ENCODE results near the gene PCYOX1L.

Gene PCYOX1L

GRCh38 chr5:149378241-149378820 is 20.5 kb downstream of the PCYOX1L start:
- H3K9me3 ChIP-seq = no peaks in the 10 kb centered on the region
- TF ChIP-seq CTCF (IDR thresholded peaks at IDR 0.05; ENCODE audit: low read depth, low read length) = no peak
- H3K4me3 ChIP-seq (ENCODE audit: low read depth, low read length) = no peak overlapping the region
- no peaks in the 10 kb centered on the region for H3K36me3 ChIP-seq
- DNase-seq = no peak
- no peaks in the 10 kb centered on the region for H3K27me3 ChIP-seq
- H3K4me1 ChIP-seq = peaks cover 8% of the 10 kb centered on the region

- DNase-seq = no peak
- Histone ChIP-seq H3K27me3 (no peaks in the 10 kb centered on the region), H3K4me3 (ENCODE audit: low read depth, low read length) (no peak within 1 kb of the TSS), H3K36me3 (no peaks in the 10 kb centered on the region), H3K9me3 (no peaks in the 10 kb centered on the region), H3K4me1 (peaks cover 8% of the 10 kb centered on the region)
- no peak for TF ChIP-seq CTCF (IDR thresholded peaks at IDR 0.05; ENCODE audit: low read depth, low read length)
Observed at GRCh38 chr5:149379177-149379761, 21.4 kb downstream of the PCYOX1L start, which contains the start of gene IL17B. Gene IL17B, minus strand, starts transcription at chr5:149379292. Its CDS starts 67 bp downstream, at chr5:149379225.

DNA sequence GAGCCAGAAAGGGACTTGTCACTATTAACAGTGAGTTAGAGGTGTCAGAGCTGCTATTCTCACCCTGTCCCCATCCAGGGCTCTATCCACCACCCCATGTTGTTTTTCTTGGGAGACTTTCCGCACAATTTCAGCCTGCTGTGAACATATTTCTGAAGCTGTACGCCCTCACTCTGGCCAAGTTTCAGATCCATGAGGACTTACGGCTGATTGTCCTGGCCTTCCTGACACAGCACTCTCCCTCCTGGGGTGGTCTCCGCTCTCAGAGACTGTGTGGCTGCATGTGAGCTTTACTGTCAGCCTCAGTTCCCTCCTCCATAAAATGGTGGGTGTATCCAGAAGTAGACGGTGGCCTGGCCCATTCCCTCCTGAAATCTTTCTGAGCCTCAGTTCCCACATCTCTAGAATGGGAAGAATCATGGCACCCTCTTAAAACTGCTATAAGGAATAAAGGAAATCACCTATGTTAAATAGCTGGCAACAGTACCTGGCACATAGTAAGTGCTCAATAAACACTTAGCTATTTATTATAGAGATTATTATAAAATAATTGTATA is 22.1 kb downstream of the PCYOX1L start:
- no peak for TF ChIP-seq CTCF (IDR thresholded peaks at IDR 0.05; ENCODE audit: low read depth, low read length)
- Histone ChIP-seq H3K4me3 (ENCODE audit: low read depth, low read length) (no peak overlapping the region), H3K4me1 (peaks cover 8% of the 10 kb centered on the region), H3K9me3 (no peaks in the 10 kb centered on the region), H3K27me3 (no peaks in the 10 kb centered on the region), H3K36me3 (no peaks in the 10 kb centered on the region)
- DNase-seq = no peak

DNA sequence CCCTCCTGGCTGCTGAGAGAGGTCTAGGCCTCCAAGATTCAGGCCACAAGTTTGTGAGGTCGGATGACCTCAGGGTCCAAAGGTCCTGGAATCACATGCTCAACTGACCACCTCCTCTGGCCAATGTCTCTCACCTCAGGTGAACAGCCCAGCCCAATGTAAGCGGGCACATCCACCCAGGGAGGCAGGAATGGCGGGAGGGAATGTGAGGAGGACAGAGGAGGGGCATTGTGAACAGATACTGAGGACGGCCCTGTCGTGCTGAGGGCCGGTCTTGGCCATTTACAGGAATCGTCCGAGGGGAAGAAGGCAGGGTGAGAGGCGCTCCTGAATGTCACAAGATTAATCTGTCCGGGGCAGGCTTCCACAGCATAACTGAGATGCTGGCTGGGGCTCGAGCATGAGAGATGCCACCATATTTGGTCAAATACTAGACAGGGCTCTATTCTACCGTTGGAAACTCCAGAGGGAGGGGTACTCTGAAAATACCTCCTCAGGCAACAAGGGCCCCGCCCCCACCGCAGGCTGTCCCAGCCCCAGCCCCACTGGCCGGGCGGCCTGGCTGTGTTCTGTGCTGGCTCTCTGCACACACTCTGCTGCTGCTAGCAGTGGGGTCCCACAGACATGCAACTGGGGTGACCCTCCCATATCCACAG is 22.7 kb downstream of the PCYOX1L start:
- no peak for DNase-seq
- Histone ChIP-seq H3K9me3 (no peaks in the 10 kb centered on the region), H3K27me3 (no peaks in the 10 kb centered on the region), H3K4me1 (peaks cover 15% of the 10 kb centered on the region), H3K4me3 (ENCODE audit: low read depth, low read length) (no peak overlapping the region), H3K36me3 (no peaks in the 10 kb centered on the region)
- TF ChIP-seq CTCF (IDR thresholded peaks at IDR 0.05; ENCODE audit: low read depth, low read length) = no peak

DNA sequence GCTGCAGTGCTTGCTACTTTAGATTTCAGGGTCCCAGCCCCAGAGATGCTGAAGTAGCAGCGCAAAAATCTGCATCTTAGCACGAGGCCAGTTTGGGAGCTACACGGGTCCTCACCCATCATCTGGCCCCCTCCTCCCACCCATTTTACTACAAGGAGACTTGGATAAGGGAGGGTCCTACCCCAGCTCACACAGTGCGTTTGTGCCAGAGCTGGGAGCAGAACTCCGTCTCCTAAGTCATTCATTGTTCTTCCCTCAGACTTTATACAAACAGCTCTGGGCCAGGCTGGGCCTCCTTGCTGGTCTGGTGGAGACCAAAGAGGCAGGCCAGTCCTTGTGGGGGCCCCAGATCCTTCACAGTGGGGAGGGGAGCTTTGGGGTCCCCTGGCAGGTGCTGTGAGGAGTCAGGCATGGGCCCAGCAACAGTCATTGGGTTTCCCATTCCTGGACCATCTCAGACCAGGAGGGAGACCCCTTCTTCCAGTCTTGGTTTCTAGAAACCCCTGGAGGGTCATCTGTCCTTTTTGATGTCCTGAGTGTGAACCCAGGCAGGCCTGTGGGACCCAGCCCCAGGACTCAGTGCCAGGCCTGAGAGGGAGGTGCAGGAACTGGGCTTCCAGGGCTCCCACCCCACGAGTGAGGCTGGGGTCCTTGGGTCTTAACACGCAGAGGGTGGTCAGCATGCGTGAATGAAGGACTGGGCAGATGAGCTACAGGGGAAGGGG is 23.6 kb downstream of the PCYOX1L start:
- Histone ChIP-seq H3K4me3 (ENCODE audit: low read depth, low read length) (no peak overlapping the region), H3K4me1 (peaks cover 22% of the 10 kb centered on the region), H3K27me3 (no peaks in the 10 kb centered on the region), H3K9me3 (no peaks in the 10 kb centered on the region), H3K36me3 (no peaks in the 10 kb centered on the region)
- DNase-seq = no peak
- TF ChIP-seq CTCF (IDR thresholded peaks at IDR 0.05; ENCODE audit: low read depth, low read length) = no peak

Data from BE2C (cell line).